ENCODE results near the gene FOXF2. TPM values are rescaled to one million over a fixed set of nuclear protein-coding genes. Genes with fewer than 3 reads are reported as not detected.
A peak's percentile ranks its signal among the peaks of the same experiment; 100 is the strongest.

FOXF2 gene
- total RNA-seq, 1 experiment from 2014 or later = 10.0 TPM

- no peak for DNase-seq (ENCODE audit: low read depth)
Observed at GRCh38 chr6:1378065-1379016, 11.0 kb upstream of the FOXF2 start.

- DNase-seq (ENCODE audit: low read depth) = no peak
Observed at GRCh38 chr6:1379017-1379787, 10.2 kb upstream of the FOXF2 start.

- no peak for DNase-seq (ENCODE audit: low read depth)
Observed at GRCh38 chr6:1379788-1380147, 9.6 kb upstream of the FOXF2 start.

DNA sequence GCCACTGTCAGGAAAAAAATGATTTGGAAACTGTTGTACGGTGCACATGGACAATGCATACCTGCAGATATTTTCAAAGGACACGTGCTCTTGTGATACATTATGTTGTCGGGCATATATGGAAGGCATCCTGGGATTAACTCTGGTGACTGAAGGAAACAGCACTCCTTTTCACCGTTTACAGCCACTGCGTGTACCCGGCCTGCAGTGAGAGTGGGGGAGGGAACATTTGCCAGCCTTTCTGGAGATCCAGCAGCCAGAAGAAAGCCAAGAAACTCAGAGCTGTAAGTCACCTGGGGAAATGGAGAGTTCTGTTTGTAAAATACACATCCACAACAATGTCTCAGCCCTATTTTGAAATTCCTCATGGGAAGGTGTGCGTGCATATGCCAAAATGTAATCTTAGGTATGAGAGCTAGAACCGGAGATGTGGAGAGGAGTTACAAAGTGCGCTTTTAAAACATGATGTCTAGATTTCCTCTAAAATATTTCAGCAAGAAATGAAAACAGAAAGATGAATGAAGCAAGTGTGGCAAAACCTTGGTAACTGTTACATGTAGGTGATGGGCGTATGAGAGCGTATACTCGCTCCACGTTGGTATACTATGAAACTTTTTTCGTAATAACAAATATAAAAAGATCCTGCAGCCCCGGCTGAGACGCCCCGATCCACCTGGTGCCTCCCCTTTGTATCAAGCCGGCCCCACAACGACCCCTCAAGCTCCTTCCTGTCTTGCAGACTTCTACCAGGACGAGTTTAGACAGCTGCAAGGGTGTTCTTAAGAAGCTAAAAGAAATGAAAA is 8.6 kb upstream of the FOXF2 start:
- DNase-seq (ENCODE audit: low read depth) = no peak

DNA sequence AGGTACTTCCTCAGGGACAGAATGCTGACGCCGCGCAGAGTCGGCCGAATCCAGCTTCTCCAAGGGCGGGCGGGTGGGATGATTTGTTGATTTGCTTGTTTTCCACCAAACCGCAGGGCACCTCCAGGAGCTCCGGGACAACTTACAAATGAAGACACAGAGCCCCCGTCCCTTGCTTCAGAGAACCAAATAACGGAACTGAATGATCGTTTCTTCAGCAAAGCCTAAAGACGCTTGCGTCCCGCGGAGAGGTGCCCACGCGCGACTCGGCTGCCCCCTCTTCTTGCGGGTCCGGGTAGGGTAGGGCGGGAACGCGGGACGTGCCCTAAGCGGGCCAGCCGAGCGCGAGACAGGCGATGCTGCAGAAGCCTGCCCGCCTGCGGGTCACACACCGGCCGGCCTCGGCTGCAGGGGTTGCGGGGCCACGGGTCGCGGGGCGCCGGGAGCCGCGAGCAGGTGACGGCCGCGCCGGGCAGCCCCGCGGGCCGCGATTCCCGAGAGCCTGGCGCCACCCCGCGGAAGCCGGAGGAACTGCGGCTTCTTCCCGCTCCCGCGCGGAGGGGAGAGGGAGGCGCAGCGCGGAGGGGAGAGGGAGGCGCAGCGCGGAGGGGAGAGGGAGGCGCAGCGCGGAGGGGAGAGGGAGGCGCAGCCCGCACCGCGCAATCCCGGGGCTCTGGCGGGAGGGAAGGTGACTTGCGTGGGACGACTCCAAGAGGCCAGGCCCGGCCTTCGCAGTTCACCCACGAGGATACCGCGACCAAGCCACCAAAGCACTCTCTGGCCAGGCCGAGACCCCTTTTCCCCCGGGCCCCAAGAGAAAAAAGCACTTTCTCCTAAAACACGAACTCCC is 7.7 kb upstream of the FOXF2 start:
- DNase-seq (ENCODE audit: low read depth) = peak; percentile 44

- DNase-seq (ENCODE audit: low read depth) = no peak
Observed at GRCh38 chr6:1382331-1382882, 7.0 kb upstream of the FOXF2 start.

DNA sequence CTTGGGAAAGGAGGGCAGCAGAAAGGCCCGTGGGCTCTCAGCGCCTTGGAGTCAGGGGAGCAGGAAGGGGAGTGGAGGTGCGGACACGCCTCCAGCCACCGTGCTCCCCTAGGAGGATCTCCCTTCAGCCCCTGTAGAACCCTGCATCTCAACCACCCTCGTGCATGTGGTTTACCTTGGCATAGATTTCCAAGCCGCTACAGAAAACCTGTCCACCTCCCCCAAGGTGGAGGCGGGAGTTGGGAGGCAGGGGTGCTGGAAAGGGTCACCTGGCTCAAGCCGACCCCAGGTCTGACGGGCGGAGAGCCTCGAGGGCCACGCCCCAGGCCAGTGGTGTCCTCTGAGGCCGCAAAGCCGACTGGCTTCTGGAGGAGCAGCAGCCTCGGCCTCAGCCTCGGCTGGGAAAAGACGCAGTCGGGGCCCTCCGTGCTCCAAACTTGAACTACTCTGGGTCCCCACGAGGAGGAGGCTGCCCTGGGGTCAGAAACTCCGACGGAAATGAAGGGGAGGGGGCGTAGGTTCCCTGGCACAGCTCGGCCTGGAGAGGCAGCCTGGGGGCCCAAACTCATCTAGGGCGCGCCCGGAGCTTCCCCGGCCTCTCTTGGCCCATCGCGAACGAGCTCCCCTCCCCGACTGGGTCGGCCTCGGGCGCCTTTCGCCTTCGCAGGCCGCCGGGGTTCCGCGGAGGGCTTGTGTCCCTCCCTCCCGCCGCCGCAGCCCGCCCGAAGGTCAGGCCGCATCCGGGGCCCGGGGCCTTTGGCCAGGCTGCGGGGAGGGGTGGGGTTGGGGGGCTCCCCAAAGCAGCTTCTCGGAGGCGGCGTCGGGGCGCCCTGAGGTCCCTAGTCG is 6.3 kb upstream of the FOXF2 start:
- no peak for DNase-seq (ENCODE audit: low read depth)

- DNase-seq (ENCODE audit: low read depth) = no peak
Observed at GRCh38 chr6:1383729-1384548, 5.4 kb upstream of the FOXF2 start.

DNA sequence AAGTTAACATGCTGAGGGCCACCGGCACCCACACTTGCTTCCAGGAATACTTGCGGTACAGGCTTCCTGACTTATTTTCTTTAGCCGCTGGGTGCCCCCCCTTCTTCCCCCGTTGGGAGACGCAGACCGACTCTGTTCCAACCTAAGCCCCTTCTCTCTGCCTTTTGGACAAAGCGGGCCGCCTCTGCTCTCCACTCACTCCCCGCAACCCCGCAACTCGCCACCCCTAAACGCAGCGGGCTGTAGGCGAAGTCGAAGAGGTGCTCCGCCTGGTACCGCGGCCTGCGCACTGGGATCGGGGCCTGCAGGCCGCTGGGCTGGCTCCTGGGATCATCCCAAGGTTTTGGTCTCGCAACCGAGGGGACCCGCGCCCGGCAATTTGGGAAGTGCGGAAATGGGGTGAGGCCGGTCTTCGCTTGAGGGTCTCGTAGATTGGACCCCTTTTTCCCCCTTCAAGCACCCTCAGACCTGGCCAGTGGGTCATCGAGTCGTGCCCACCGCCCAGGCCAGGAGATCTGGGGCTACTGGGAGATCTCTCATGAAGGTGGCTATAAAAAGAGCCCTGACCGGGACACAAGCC is 4.7 kb upstream of the FOXF2 start:
- no peak for DNase-seq (ENCODE audit: low read depth)

DNA sequence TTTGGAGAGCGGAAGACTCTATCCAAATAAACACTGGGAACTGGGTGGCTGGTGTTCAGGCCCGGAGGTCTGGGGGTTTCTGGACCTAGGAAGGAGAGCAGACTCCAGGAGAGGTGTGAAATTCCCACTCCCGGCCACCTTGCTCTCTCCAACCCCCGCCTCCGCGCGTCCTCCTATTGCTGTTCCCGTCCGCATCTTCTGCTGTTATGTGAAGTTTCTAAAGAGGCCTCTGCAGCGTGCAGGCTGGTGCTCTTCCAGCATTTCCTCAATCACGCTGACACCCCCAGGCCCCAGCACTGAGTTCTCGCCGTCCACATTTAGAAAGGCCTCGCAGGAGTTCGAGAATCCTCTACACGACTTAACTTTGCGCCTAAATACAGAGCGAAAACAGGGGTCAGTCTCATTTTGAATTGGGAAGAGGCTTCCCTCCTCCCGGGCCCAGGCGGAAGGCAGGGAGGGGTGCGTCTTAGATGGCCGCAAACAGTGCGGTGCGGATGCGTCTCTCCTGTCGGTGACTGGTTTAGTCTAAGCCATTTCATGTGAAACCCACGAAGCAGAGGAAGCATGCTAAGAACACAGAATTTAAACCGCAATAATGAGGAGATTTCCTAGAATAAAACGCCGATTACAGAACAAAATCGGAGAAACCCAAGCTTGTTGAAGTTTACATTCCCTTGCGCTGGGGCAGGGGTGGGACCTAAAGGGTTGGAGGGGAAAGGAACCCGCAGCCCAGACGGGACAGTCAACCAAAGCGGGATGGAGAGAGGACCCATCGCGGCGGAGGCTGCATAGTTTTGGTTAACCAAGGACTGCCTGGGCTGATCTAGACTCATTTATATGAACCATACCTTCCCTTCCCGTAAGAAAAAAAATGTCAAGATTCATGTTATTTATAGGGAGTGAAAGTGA is 4.0 kb upstream of the FOXF2 start:
- no peak for DNase-seq (ENCODE audit: low read depth)

DNA sequence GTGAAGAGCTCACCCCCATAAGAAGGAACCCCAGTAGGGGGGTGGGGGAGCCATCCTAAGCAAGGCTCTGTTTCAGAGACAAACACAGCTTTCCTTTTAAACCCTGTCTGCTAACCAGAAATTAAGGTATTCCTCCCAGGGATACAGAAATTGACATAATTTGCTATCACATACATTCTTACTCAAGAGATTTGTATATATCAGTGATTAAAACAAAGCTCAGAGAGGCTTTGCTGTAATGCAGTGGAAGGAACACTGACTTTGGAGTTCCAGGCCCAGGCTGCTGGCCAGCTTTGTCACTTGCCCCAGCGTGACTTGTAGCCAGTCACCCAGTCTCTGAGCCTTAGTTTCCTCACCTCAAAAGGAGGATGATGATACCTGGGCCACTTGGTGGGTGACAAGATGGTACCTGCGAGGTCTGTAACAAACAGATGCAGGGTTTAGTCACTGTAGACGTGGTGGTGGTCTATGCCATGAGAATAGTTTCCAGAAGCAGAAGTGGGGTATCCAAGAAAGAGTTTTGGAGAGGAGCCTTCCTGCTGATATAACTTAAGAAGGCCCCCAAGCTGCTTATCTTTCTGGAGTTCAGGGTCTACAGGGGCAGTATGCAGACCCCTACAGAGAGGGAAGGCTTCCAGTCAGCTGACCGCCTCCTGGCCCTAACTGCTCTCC is 3.2 kb upstream of the FOXF2 start:
- DNase-seq (ENCODE audit: low read depth) = no peak

DNA sequence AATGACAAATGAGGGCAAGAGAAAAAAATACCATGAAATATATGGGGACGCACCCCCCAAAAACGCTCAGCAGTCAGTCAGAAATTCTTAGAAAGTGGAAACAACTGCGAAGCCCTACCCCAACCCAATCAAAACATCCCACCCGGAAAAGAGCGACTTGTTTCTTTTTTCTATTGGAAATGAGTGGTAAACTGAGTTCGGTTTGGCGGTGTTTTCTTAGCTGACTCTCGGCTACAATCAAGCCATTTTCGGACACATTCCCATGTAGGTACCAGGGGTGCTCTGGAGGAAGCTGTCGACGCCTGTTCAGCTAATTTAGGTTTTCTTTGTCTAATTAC is 1.9 kb upstream of the FOXF2 start:
- DNase-seq (ENCODE audit: low read depth) = no peak

DNA sequence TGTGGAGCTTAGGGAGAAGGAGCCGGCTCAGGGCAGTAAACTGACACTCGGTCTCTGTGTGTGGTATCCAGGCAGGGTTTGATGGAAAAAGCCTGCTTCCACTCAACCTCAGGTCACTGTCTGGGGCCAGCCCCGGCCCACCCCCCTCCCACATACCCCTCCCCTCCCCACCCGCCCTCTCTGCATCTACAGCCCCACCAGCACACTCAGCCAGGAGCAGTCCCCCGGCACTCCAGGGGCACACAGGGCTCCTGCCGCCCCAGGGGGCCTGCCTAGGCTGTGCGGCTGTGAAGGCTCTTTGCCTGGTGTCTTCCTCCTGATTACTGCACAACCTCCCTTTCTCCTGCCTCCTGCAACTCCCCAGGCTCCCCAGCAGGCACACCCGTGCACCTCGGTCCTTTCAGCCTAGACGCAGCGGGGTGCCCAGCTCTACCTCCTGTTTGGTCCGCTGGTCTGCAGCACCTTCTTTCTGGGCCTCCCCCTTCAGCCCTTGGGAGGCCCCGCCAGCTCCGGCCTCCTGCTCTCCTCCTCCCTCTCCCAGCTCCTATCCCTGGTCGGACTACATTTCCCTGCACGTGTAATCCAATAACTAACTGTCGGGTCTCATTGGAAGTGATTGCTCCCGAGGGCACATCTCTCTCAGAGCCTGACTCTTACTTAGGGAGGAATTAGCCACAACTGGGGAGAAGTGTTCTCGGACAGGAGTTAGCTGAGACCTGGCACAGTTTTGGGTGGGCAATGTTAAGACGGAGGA is 1.3 kb upstream of the FOXF2 start:
- no peak for DNase-seq (ENCODE audit: low read depth)

- no peak for DNase-seq (ENCODE audit: low read depth)
Observed at GRCh38 chr6:1388630-1389368, 577 bp upstream of the FOXF2 start.
